ENCODE measurements around the gene BCKDHA. TPM values are rescaled to one million over a fixed set of nuclear protein-coding genes. Genes with fewer than 3 reads are reported as not detected.

The BCKDHA gene
- total RNA-seq, 1 donor = 15.3 TPM

- TF ChIP-seq CTCF (IDR thresholded peaks at IDR 0.05; ENCODE audit: insufficient read depth, low read length) = no peak
- DNase-seq (ENCODE audit: low read depth) = no peak
- H3K4me3 ChIP-seq (ENCODE audit: low read depth, low read length) = no peak overlapping the region
Measured at GRCh38 chr19:41436674-41436951, 39.0 kb downstream of the BCKDHA start.

GRCh38 chr19:41437944-41438574 is 40.4 kb downstream of the BCKDHA start:
- TF ChIP-seq CTCF (IDR thresholded peaks at IDR 0.05; ENCODE audit: insufficient read depth, low read length) = no peak
- DNase-seq (ENCODE audit: low read depth) = no peak
- no peak overlapping the region for H3K4me3 ChIP-seq (ENCODE audit: low read depth, low read length)

GRCh38 chr19:41439441-41440222 is 42.0 kb downstream of the BCKDHA start, which contains the start of gene DMAC2:
Gene DMAC2 (minus strand): TSS chr19:41439912. CDS start chr19:41439899, 13 bp downstream.
- peak; percentile 38 for TF ChIP-seq CTCF (IDR thresholded peaks at IDR 0.05; ENCODE audit: insufficient read depth, low read length)
- peak; percentile 97 for DNase-seq (ENCODE audit: low read depth)
- H3K4me3 ChIP-seq (ENCODE audit: low read depth, low read length) = peak within 1 kb of the TSS; percentile 85

GRCh38 chr19:41441321-41441945 is 43.8 kb downstream of the BCKDHA start:
- no peak for TF ChIP-seq CTCF (IDR thresholded peaks at IDR 0.05; ENCODE audit: insufficient read depth, low read length)

GRCh38 chr19:41442473-41443355 is 45.1 kb downstream of the BCKDHA start, which contains the start of gene ERICH4:
Gene ERICH4 (plus strand): TSS chr19:41443156. CDS start chr19:41443170, 14 bp downstream.
- no peak for TF ChIP-seq CTCF (IDR thresholded peaks at IDR 0.05; ENCODE audit: insufficient read depth, low read length)
- no peak within 1 kb of the TSS for H3K4me3 ChIP-seq (ENCODE audit: low read depth, low read length)
- DNase-seq (ENCODE audit: low read depth) = no peak

More at GRCh38 chr19:41441321-41441945, 43.8 kb downstream of the BCKDHA start:
- no peak for DNase-seq (ENCODE audit: low read depth)
- no peak overlapping the region for H3K4me3 ChIP-seq (ENCODE audit: low read depth, low read length)

GRCh38 chr19:41443813-41444455 is 46.3 kb downstream of the BCKDHA start:
- no peak overlapping the region for H3K4me3 ChIP-seq (ENCODE audit: low read depth, low read length)
- no peak for TF ChIP-seq CTCF (IDR thresholded peaks at IDR 0.05; ENCODE audit: insufficient read depth, low read length)
- no peak for DNase-seq (ENCODE audit: low read depth)

Measured in fibroblast of the aortic adventitia (primary cell).